Hepatocyte (in vitro differentiated cells): ENCODE measurements around the gene C1orf87. TPM values are rescaled to one million over a fixed set of nuclear protein-coding genes. Genes with fewer than 3 reads are reported as not detected.

Source experiments
- DNase-seq: peaks from one replicate; pipeline ENCODE4 v3.0.0-alpha.2; 2016; ENCODE audit warnings: low spot score
- H2AFZ ChIP-seq: fragments of 200-600 bp; sonication (generic); 2 replicates; pipeline ENCODE4 v1.6.0; 2016; ENCODE audit warnings: antibody characterized with exemption, mild to moderate bottlenecking
- H3K27ac ChIP-seq: fragments of 200-600 bp; sonication (generic); 2 replicates; pipeline ENCODE4 v1.5.1; 2016; ENCODE audit warnings: mild to moderate bottlenecking
- H3K27me3 ChIP-seq: fragments of 200-600 bp; sonication (generic); 2 replicates; pipeline ENCODE4 v1.6.1; 2016
- H3K36me3 ChIP-seq: fragments of 200-600 bp; sonication (generic); replicated peaks from 2 replicates; pipeline ENCODE4 v1.5.1; 2016; ENCODE audit warnings: low read depth; ENCODE audit not compliant: insufficient read depth
- H3K4me1 ChIP-seq: fragments of 200-600 bp; sonication (generic); 2 replicates; pipeline ENCODE4 v1.5.1; 2016; ENCODE audit warnings: mild to moderate bottlenecking, moderate library complexity; ENCODE audit not compliant: insufficient read depth
- H3K4me2 ChIP-seq: fragments of 200-600 bp; sonication (generic); 2 replicates; pipeline ENCODE4 v1.6.0; 2016
- H3K4me3 ChIP-seq: fragments of 200-600 bp; sonication (generic); 2 replicates; pipeline ENCODE4 v1.5.1; 2016; ENCODE audit warnings: mild to moderate bottlenecking
- H3K79me2 ChIP-seq: fragments of 200-600 bp; sonication (generic); 2 replicates; pipeline ENCODE4 v1.6.0; 2017; ENCODE audit warnings: mild to moderate bottlenecking
- H3K9me2 ChIP-seq: fragments of 200-600 bp; sonication (generic); replicated peaks from 2 replicates; pipeline ENCODE4 v1.6.0; 2017; ENCODE audit warnings: mild to moderate bottlenecking; ENCODE audit not compliant: insufficient read depth
- H3K9me3 ChIP-seq: fragments of 200-600 bp; sonication (generic); 2 replicates; pipeline ENCODE4 v1.5.1; 2016; ENCODE audit warnings: low read depth, mild to moderate bottlenecking
- H4K20me1 ChIP-seq: fragments of 200-600 bp; sonication (generic); 2 replicates; pipeline ENCODE4 v1.6.0; 2016; ENCODE audit warnings: mild to moderate bottlenecking; ENCODE audit not compliant: insufficient read depth, poor library complexity, severe bottlenecking
- EZH2 ChIP-seq: fragments of 200-600 bp; sonication (generic); IDR thresholded peaks from 2 replicates; pipeline ENCODE4 v1.6.1; 2016; ENCODE audit warnings: antibody characterized with exemption, mild to moderate bottlenecking, borderline replicate concordance
- EZH2phosphoT487 ChIP-seq: fragments of 200-600 bp; sonication (generic); IDR thresholded peaks from one replicate; pipeline ENCODE4 v1.6.1; 2018; ENCODE audit warnings: antibody characterized with exemption, mild to moderate bottlenecking, low read depth, moderate library complexity; ENCODE audit not compliant: unreplicated experiment, severe bottlenecking
- WGBS: methylation state at CpG from one replicate; pipeline ENCODE4 v1.1.6; 2016; ENCODE audit warnings: low lambda C conversion rate; ENCODE audit errors: missing lambda C conversion rate; 5-methylcytosine and 5-hydroxymethylcytosine counted together
- polyA plus RNA-seq: library from polyadenylated mRNA; unstranded; fragments of >200 nt; fragmentation: Nextera tagmentation; extraction: Ambion mirVana; gene quantifications from 2 replicates; pipeline ENCODE4 v1.2.1, GENCODE V29; 2016
- total RNA-seq: library from RNA; depleted of rRNA; stranded (reverse); fragments of >200 nt; gene quantifications from 2 replicates; pipeline ENCODE4 v1.2.3, GENCODE V29; 2014
- TF ChIP-seq, protein P1 (sequence below): fragments of 200-600 bp; sonication (generic); IDR thresholded peaks from 2 replicates; pipeline ENCODE4 v1.5.1; 2016; ENCODE audit warnings: antibody characterized with exemption, mild to moderate bottlenecking; ENCODE audit not compliant: poor library complexity

Gene C1orf87
- total and polyA plus RNA-seq, 2 experiments from 2014 or later, result not detected

- Histone ChIP-seq H3K27me3 (no peaks in the 10 kb centered on the region), H3K79me2 (no peaks in the 10 kb centered on the region), H3K9me3 (no peaks in the 10 kb centered on the region), H3K4me3 (no peak overlapping the region), H3K4me2 (no peak overlapping the region), H3K36me3 (no peaks in the 10 kb centered on the region), H4K20me1 (no peaks in the 10 kb centered on the region), H3K4me1 (no peaks in the 10 kb centered on the region), H2AFZ (no peak overlapping the region), H3K27ac (no peak overlapping the region), H3K9me2 (no peaks in the 10 kb centered on the region)
- DNase-seq, result no peak
- no peak for TF ChIP-seq EZH2phosphoT487
- TF ChIP-seq, protein P1, sequence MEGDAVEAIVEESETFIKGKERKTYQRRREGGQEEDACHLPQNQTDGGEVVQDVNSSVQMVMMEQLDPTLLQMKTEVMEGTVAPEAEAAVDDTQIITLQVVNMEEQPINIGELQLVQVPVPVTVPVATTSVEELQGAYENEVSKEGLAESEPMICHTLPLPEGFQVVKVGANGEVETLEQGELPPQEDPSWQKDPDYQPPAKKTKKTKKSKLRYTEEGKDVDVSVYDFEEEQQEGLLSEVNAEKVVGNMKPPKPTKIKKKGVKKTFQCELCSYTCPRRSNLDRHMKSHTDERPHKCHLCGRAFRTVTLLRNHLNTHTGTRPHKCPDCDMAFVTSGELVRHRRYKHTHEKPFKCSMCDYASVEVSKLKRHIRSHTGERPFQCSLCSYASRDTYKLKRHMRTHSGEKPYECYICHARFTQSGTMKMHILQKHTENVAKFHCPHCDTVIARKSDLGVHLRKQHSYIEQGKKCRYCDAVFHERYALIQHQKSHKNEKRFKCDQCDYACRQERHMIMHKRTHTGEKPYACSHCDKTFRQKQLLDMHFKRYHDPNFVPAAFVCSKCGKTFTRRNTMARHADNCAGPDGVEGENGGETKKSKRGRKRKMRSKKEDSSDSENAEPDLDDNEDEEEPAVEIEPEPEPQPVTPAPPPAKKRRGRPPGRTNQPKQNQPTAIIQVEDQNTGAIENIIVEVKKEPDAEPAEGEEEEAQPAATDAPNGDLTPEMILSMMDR, result no peak
- 83% methylated on average over 2 of the region's 2 CpGs for WGBS
Measured at GRCh38 chr1:60101516-60101915, 27.9 kb upstream of the C1orf87 start.

DNA sequence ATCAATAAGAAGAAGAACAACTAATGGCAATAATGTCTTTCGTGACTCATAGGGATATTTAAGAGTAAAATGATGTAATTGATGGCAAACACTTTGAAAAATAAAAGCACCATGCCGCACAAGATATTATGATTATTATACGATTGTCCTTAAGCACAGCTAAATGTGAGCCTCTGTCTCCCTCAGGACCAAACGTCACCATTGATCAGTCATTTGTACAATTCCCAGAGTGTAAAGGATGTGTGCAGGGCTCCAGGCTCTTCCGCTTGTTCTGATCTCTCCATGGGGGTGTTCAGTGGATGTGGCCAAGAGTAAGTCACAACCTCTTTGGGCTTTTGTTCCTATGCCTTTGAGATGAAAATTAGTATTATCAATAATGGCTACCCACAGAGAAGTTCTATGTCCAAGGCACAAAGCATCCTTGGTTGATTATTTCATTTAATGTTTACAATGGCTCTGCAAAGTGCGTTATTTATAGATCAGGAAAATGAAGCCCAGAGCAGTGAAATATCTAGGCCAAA, 17.7 kb upstream of the C1orf87 start:
- Histone ChIP-seq H2AFZ (no peak overlapping the region), H3K4me3 (no peak overlapping the region), H3K79me2 (no peaks in the 10 kb centered on the region), H3K9me2 (no peaks in the 10 kb centered on the region), H3K27ac (no peak overlapping the region), H3K9me3 (no peaks in the 10 kb centered on the region), H3K36me3 (no peaks in the 10 kb centered on the region), H3K4me2 (no peak overlapping the region), H3K4me1 (no peaks in the 10 kb centered on the region), H4K20me1 (no peaks in the 10 kb centered on the region), H3K27me3 (no peaks in the 10 kb centered on the region)
- no peak for DNase-seq
- TF ChIP-seq, protein P1, result no peak
- no peak for TF ChIP-seq EZH2
- TF ChIP-seq EZH2phosphoT487, result no peak
- 92% methylated on average over 6 of the region's 6 CpGs for WGBS

- H3K36me3 ChIP-seq, result no peaks in the 10 kb centered on the region
- no peaks in the 10 kb centered on the region for H4K20me1 ChIP-seq
- no peak overlapping the region for H3K4me2 ChIP-seq
- DNase-seq, result no peak
- H3K79me2 ChIP-seq, result no peaks in the 10 kb centered on the region
- WGBS, result 73% methylated on average over 2 of the region's 2 CpGs
- H3K9me3 ChIP-seq, result no peaks in the 10 kb centered on the region
- H3K27me3 ChIP-seq, result no peaks in the 10 kb centered on the region
- TF ChIP-seq, protein P1, result no peak
- TF ChIP-seq EZH2phosphoT487, result no peak
- no peak for TF ChIP-seq EZH2
- no peaks in the 10 kb centered on the region for H3K9me2 ChIP-seq
- H3K4me1 ChIP-seq, result no peaks in the 10 kb centered on the region
- H3K27ac ChIP-seq, result no peak overlapping the region
- H2AFZ ChIP-seq, result no peak overlapping the region
- no peak overlapping the region for H3K4me3 ChIP-seq
Measured at GRCh38 chr1:60090655-60091054, 17.1 kb upstream of the C1orf87 start.
